ENCODE results near the gene RPL27A. TPM values are rescaled to one million over a fixed set of nuclear protein-coding genes. Genes with fewer than 3 reads are reported as not detected.

The RPL27A gene
- total RNA-seq, 3 donors from 2014 or later: 1,340 to 1,866 (median 1,663) TPM

DNA sequence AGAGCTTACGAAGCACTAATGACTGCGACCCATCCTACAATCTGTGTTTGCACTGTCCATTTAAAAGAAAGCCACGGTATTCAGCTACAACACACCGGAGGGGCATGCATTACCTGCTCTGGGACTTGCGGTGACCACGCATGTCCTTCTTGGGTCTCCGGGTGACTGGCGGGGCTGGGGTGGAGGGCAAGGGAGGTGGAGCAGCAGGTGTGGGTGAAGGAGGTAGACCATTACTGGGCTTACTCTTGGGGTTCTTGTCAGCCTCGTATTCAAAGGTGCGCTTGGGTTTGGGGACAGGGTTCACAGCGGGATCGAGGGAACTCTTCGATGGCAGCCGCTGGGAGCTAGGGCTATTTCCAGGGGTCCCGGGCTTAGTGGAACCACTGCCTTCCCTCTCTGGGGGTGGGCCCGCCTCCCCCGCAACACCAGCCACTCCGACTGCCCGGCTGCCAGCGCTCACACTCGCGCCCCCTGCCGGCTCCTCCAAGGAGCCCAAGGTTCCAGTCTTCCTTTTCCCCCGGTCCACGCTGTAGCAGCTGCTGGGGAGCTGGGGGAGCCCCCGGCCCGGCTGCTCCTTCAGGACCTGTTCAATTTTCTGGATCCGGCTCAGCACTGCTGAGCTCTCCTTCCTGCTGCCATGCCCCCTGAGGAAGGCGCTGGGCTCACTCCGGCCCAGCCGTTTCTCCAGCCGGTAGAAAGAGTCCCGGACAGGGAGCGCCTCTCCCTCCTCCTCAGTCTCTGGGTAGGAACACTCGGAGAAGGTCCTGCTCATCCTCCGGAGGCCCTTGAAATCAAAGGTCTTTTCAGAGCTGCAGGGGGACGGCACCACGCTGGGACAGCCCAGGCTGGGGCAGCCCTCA lies 47.5 kb downstream of the RPL27A start:
- Mint-ChIP-seq H3K4me1 (ENCODE audit: low read depth) (peaks cover 5% of the 10 kb centered on the region), H3K27me3 (ENCODE audit: low read depth) (peaks cover 7% of the 10 kb centered on the region), H3K4me3 (no peak overlapping the region), H3K9me3 (no peaks in the 10 kb centered on the region), H3K36me3 (ENCODE audit: insufficient read depth) (no peaks in the 10 kb centered on the region)
- ATAC-seq: no peak
- no peak for DNase-seq

DNA sequence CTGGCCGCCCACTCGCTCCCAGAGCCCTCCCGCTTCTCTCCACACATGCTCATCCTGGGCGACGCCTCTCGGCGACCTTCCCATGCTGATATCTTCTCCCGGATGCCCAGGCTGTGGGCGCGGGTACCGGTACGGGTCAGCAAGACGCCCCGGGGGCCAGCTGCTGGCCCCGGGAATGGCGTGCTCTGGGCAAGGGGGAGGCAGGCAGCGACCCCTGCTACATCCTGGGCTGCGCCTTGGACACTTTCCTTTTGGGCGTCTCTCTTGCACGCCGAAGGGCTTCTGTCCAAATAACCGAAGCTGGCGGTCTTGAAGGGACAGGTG lies 48.1 kb downstream of the RPL27A start:
- Mint-ChIP-seq H3K4me3 (no peak overlapping the region), H3K4me1 (ENCODE audit: low read depth) (peaks cover 5% of the 10 kb centered on the region), H3K36me3 (ENCODE audit: insufficient read depth) (no peaks in the 10 kb centered on the region), H3K9me3 (no peaks in the 10 kb centered on the region), H3K27me3 (ENCODE audit: low read depth) (peaks cover 7% of the 10 kb centered on the region)
- DNase-seq (no peak), ATAC-seq (no peak)

DNA sequence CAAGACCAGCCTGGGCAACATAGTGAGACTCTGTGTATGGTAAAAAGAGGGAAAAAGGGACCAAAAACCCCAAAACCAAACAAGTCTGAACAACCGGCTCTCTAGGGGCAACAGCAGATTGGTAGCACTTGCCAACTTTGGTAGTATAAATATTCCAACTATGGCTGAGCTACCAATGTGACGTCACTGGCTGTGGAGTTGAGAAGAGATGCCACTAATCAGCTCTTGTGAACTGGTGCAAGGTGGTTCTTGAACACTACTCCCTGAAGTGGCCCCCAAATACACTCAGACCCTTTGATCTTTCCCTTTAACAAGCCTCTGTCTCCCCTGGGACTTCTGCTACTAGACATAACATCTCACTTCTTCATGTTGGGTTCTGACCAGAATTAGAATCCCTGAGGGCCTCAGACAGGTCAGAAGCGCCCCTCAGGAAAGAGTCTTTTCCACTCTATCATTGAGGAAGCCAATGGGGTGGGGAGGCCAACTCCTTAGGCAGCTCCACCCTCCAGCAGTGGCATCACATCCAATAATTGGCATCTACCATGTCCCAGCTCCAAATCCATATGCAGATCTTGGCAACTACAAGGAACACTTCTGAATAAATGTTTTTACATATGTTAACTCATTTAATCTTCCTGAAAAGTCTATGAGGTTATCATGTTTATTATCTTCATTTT lies 49.2 kb downstream of the RPL27A start:
- no peak for ATAC-seq
- DNase-seq: no peak
- Mint-ChIP-seq H3K36me3 (ENCODE audit: insufficient read depth) (no peaks in the 10 kb centered on the region), H3K4me3 (no peak overlapping the region), H3K9me3 (no peaks in the 10 kb centered on the region), H3K27me3 (ENCODE audit: low read depth) (peaks cover 7% of the 10 kb centered on the region), H3K4me1 (ENCODE audit: low read depth) (peaks cover 5% of the 10 kb centered on the region)

DNA sequence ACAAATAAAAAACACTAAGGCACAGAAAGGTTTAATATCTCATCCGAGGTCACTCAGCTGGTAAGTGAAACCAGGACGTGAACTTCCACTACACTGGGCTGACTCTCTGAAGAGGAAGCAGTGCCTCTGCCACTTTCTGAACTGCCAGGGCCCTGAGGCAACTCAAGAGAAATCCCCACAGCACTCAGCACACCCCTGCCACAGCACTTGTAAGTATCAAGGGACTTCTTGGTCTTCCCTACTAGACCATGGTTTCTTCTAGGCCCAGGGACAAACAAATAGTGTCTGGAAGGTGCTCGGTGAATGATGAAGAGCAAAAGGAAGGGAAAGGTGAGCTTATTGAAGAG lies 49.7 kb downstream of the RPL27A start:
- Mint-ChIP-seq H3K27me3 (ENCODE audit: low read depth) (peaks cover 7% of the 10 kb centered on the region), H3K9me3 (no peaks in the 10 kb centered on the region), H3K36me3 (ENCODE audit: insufficient read depth) (no peaks in the 10 kb centered on the region), H3K4me1 (ENCODE audit: low read depth) (peaks cover 5% of the 10 kb centered on the region), H3K4me3 (no peak overlapping the region)
- DNase-seq (no peak), ATAC-seq (no peak)

DNA sequence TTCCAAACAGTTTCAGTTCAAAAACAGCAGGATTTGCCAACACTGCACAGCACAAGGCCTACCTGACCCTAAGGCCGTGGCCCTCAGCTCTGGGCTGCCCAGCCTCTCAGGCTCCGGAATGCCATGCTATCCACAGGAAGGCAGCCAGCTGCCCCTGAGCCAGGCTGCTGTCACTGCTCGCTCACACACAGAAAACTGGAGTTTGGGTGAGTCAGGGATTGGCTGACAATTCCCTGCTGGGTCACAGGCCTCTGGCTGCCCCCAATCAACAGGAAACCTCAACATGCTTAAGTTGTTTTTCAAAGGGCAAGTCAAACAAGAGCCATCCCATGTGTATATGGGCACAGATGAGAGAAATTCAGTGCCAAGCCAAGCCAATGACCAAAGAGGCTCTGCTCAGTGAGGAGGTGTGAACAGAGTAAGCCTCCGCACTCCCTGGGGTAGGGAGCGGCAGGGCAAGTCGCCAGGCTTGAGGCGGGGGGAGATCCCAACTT lies 50.2 kb downstream of the RPL27A start:
- H3K9me3 Mint-ChIP-seq: no peaks in the 10 kb centered on the region
- H3K4me3 Mint-ChIP-seq: no peak overlapping the region
- no peak for DNase-seq
- H3K4me1 Mint-ChIP-seq (ENCODE audit: low read depth): peaks cover 5% of the 10 kb centered on the region
- peaks cover 5% of the 10 kb centered on the region for H3K27me3 Mint-ChIP-seq (ENCODE audit: low read depth)
- no peaks in the 10 kb centered on the region for H3K36me3 Mint-ChIP-seq (ENCODE audit: insufficient read depth)
- no peak for ATAC-seq

DNA sequence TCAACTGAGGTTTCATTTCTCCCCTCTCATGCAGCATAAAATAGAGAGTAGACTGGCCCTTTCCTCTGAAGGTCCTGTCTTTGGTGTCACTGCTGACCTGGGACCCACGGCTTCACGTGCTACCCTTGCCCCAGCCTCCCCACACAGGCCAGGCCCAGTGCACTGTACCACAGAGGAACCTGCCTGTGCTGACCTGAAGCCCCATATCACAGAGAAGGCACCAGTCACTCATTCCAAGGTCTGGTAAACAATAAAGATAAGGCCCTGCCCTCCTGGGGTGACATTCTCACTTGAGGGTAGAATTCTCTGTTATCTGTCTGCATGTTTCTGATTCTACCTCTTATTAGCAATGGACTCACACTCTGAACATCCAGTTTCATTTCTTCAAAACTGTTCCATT lies 51.3 kb downstream of the RPL27A start:
- no peaks in the 10 kb centered on the region for H3K36me3 Mint-ChIP-seq (ENCODE audit: insufficient read depth)
- no peaks in the 10 kb centered on the region for H3K9me3 Mint-ChIP-seq
- no peak overlapping the region for H3K4me3 Mint-ChIP-seq
- H3K4me1 Mint-ChIP-seq (ENCODE audit: low read depth): peaks cover 5% of the 10 kb centered on the region
- no peak for ATAC-seq
- H3K27me3 Mint-ChIP-seq (ENCODE audit: low read depth): peaks cover 5% of the 10 kb centered on the region
- DNase-seq: no peak

DNA sequence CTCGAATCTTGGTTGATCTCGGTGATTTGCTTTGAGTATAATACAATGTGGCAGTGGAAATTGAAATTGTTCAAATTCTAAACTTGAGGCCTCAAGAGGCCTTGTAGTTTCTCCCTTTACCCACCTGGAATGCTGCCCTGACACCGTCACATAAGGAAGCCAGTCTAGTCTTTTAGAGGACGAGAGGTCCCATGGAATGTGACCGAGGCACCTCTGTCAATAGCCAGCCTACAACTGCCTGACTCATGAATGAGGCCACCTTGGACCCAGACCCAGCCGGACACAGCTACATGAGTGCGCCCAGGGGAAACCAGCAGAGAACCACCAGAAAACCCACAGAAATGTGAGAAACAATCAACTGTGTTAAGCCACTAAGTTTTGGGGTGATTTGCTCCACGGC lies 52.5 kb downstream of the RPL27A start:
- H3K9me3 Mint-ChIP-seq: no peaks in the 10 kb centered on the region
- no peak overlapping the region for H3K4me3 Mint-ChIP-seq
- H3K4me1 Mint-ChIP-seq (ENCODE audit: low read depth): peaks cover 5% of the 10 kb centered on the region
- H3K36me3 Mint-ChIP-seq (ENCODE audit: insufficient read depth): no peaks in the 10 kb centered on the region
- no peak for DNase-seq
- no peak for ATAC-seq
- H3K27me3 Mint-ChIP-seq (ENCODE audit: low read depth): no peaks in the 10 kb centered on the region

DNA sequence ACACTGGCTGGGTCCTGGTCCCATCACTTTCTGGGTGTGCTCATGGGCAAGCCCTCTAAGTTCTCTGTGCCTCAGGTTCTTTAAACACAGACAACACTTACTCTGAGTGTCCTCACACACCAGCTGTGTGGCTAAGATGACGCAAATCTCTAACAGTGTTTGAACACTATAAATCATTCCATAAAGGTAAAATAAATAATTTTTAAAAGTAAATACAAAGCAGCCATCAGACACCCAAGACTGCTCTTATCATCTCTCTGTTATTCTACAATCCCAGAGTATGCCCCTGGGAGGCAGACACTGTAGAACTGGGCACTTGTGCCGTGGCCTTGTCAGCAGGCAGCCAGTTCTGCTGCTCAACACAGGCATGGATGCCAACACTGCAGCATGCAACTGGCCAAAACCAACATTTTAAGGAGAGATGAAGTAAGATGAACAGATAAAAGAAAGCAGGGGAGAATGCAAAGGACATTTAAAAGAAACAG lies 56.8 kb downstream of the RPL27A start:
- Mint-ChIP-seq H3K4me3 (no peak overlapping the region), H3K9me3 (no peaks in the 10 kb centered on the region), H3K4me1 (ENCODE audit: low read depth) (no peaks in the 10 kb centered on the region), H3K27me3 (ENCODE audit: low read depth) (no peaks in the 10 kb centered on the region), H3K36me3 (ENCODE audit: insufficient read depth) (no peaks in the 10 kb centered on the region)
- ATAC-seq (no peak), DNase-seq (no peak)

Other genes starting within 250 kb of the RPL27A start
- 1 to 10 TPM; 1.1 to 1.5 (median 1.4) TPM for gene STK33, start 88.6 kb upstream of the RPL27A start, total RNA-seq
- gene TRIM66, start 127 bp upstream of the RPL27A start, total RNA-seq: 1 to 10 TPM; 4.0 to 8.3 (median 6.7) TPM
- gene AKIP1, start 228.4 kb downstream of the RPL27A start, total RNA-seq: 10 to 100 TPM; 18.2 to 25.6 (median 25.6) TPM

All from activated T-cell treated with anti-CD3 and anti-CD28 coated beads, Interleukin-2, amount 50 U/mL, for 4 hours (primary cell).